HepG2 (cell line): Measurements from ENCODE around the gene EPHA1. TPM values are rescaled to one million over a fixed set of nuclear protein-coding genes. Genes with fewer than 3 reads are reported as not detected.

Experiments
- AGO2 ChIP-seq: fragments of 200-400 bp; formaldehyde crosslinking; optimal IDR thresholded peaks from 2 replicates; pipeline ENCODE3; 2017; ENCODE audit warnings: mild to moderate bottlenecking, low read depth, low read length, moderate library complexity
- ELF4 ChIP-seq: sonication (generic); formaldehyde crosslinking; IDR thresholded peaks from 2 replicates; pipeline ENCODE4 v1.5.0; 2020; ENCODE audit warnings: missing genetic modification reagents, mild to moderate bottlenecking, moderate library complexity, borderline replicate concordance
- GATAD1 ChIP-seq: IDR thresholded peaks from 2 replicates; pipeline ENCODE4 v1.6.1; 2016; ENCODE audit warnings: missing genetic modification reagents, missing compliant biosample characterization
- HOXA3 ChIP-seq: sonication (generic); formaldehyde crosslinking; IDR thresholded peaks from 2 replicates; pipeline ENCODE4 v1.5.0; 2020; ENCODE audit warnings: missing genetic modification reagents
- HOXA7 ChIP-seq: sonication (generic); formaldehyde crosslinking; IDR thresholded peaks from 2 replicates; pipeline ENCODE4 v1.8.1; 2022; ENCODE audit warnings: mild to moderate bottlenecking, missing genetic modification reagents, moderate library complexity
- ISX ChIP-seq: sonication (generic); formaldehyde crosslinking; conservative IDR thresholded peaks from 2 replicates; pipeline ENCODE4 v1.5.0; 2020; ENCODE audit warnings: missing genetic modification reagents
- NR2F1 ChIP-seq, 2 experiments: fragments of 450-650 bp in 1 of 2; formaldehyde crosslinking in 1 of 2; IDR thresholded peaks; 2 replicates each; pipeline versions ENCODE4 v1.5.0 to v1.6.1; 2016 to 2020; ENCODE audit warnings: mild to moderate bottlenecking in 1 of 2, missing compliant biosample characterization in 1 of 2, missing genetic modification reagents in 1 of 2, moderate library complexity in 1 of 2
- SATB2 ChIP-seq: sonication (generic); formaldehyde crosslinking; IDR thresholded peaks from 2 replicates; pipeline ENCODE4 v1.5.0; 2020; ENCODE audit warnings: missing genetic modification reagents
- SIN3A ChIP-seq: IDR thresholded peaks from 2 replicates; pipeline ENCODE4 v1.6.1; 2011; ENCODE audit warnings: low read depth, mild to moderate bottlenecking, control low read depth, low read length, borderline replicate concordance
- SP1 ChIP-seq, 2 experiments: fragments of 450-650 bp in 1 of 2; sonication (generic) in 1 of 2; formaldehyde crosslinking in 1 of 2; IDR thresholded peaks; 2 replicates each; pipeline versions ENCODE4 v1.4.0 to v1.6.1; 2016 to 2020; ENCODE audit warnings: missing genetic modification reagents in 1 of 2
- ZNF33A ChIP-seq: sonication (generic); formaldehyde crosslinking; IDR thresholded peaks from 2 replicates; pipeline ENCODE4 v1.5.1; 2020; ENCODE audit warnings: missing genetic modification reagents, mild to moderate bottlenecking, moderate library complexity, borderline replicate concordance
- ZNF564 ChIP-seq: sonication (generic); formaldehyde crosslinking; IDR thresholded peaks from 2 replicates; pipeline ENCODE4 v1.8.1; 2023; ENCODE audit warnings: mild to moderate bottlenecking, missing genetic modification reagents
- ZNF674 ChIP-seq: sonication (generic); formaldehyde crosslinking; IDR thresholded peaks from 2 replicates; pipeline ENCODE4 v1.5.0; 2020; ENCODE audit warnings: low read depth, mild to moderate bottlenecking, missing genetic modification reagents
- ZNF746 ChIP-seq: sonication (generic); formaldehyde crosslinking; IDR thresholded peaks from 2 replicates; pipeline ENCODE4 v1.8.0; 2022; ENCODE audit warnings: mild to moderate bottlenecking, missing genetic modification reagents
- ZNF839 ChIP-seq: sonication (generic); formaldehyde crosslinking; IDR thresholded peaks from 2 replicates; pipeline ENCODE4 v1.4.0; 2020; ENCODE audit warnings: missing genetic modification reagents, mild to moderate bottlenecking, borderline replicate concordance
- ZSCAN30 ChIP-seq: sonication (generic); formaldehyde crosslinking; IDR thresholded peaks from 2 replicates; pipeline ENCODE4 v1.5.0; 2020; ENCODE audit warnings: mild to moderate bottlenecking, missing genetic modification reagents
- polyA plus RNA-seq, 8 experiments: library from polyadenylated mRNA; depleted of rRNA in 3 of 8; stranded (reverse) in 7 of 8; unstranded in 1 of 8; fragments of >200 nt; fragmentation: Illumina TruSeq in 4 of 8; extraction: Trizol in 4 of 8; gene quantifications; 2 replicates each; pipeline versions ENCODE4 v1.2.1 to v1.2.3, GENCODE V29; 2011 to 2016; ENCODE audit warnings: low read depth in 4 of 8, missing spikeins in 1 of 8, mixed read lengths in 1 of 8; ENCODE audit not compliant: insufficient read depth in 1 of 8
- total RNA-seq, 5 experiments: library from RNA; depleted of rRNA; stranded (reverse); fragments of >200 nt; fragmentation: Illumina TruSeq; extraction: Trizol; gene quantifications; 2 replicates each; pipeline ENCODE4 v1.2.3, GENCODE V29; 2016; ENCODE audit warnings: low read depth in 1 of 5
- TF ChIP-seq, protein P1 (sequence below): sonication (generic); formaldehyde crosslinking; IDR thresholded peaks from 2 replicates; pipeline ENCODE4 v1.4.0; 2020; ENCODE audit warnings: missing genetic modification reagents, borderline replicate concordance
- TF ChIP-seq, protein P2 (sequence below): sonication (generic); formaldehyde crosslinking; IDR thresholded peaks from 2 replicates; pipeline ENCODE4 v1.4.0; 2020; ENCODE audit warnings: missing genetic modification reagents
- TF ChIP-seq, protein P3 (sequence below): IDR thresholded peaks from 2 replicates; pipeline ENCODE4 v1.6.1; 2016; ENCODE audit warnings: missing genetic modification reagents, missing compliant biosample characterization

EPHA1 gene
- total and polyA plus RNA-seq, 2 of the 13 experiments (the other 11 are each of a cell fraction or from before 2014, with no cell fraction given): 4.6 to 17.1 TPM

DNA sequence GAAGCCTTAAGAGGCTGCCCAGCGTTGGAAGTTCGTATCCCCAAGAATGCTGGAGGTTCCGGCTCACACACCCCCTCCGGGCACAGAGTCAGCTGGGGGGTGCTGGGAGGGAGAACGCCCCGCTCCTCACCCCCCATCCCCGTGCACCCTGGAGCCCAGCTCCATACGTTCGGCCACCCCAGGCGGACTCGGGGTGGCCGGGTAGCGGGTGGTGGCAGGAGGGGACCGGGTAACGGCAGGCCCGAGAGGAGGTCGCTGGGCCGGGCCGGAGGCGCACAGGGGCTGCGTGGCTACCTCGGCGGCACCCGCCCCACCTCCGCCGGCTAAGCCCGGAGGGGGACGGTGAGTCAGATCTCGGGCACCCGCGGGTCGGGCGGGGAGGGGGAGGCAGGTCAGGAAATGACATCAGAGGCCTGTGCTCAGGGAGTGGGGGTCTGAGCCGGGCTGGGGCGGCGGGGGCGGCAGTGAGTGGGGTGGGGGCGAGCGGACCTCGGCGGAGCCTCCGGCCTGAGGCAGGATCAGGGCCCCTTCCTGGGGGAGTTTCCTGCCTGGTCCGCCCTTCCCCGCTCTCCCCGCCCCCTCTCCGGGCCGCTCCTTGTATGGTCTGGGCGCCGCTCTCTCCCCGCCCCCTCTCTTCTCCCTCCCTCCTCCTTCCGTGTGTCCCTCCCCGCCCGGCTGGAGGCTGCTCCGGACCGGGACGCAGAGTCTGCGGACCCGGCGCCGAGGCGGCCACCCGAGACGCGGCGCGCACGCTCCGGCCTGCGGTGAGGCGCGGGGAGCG is 27.8 kb downstream of the EPHA1 start, which contains the start of gene ZYX (continued):
- TF ChIP-seq, protein P1, sequence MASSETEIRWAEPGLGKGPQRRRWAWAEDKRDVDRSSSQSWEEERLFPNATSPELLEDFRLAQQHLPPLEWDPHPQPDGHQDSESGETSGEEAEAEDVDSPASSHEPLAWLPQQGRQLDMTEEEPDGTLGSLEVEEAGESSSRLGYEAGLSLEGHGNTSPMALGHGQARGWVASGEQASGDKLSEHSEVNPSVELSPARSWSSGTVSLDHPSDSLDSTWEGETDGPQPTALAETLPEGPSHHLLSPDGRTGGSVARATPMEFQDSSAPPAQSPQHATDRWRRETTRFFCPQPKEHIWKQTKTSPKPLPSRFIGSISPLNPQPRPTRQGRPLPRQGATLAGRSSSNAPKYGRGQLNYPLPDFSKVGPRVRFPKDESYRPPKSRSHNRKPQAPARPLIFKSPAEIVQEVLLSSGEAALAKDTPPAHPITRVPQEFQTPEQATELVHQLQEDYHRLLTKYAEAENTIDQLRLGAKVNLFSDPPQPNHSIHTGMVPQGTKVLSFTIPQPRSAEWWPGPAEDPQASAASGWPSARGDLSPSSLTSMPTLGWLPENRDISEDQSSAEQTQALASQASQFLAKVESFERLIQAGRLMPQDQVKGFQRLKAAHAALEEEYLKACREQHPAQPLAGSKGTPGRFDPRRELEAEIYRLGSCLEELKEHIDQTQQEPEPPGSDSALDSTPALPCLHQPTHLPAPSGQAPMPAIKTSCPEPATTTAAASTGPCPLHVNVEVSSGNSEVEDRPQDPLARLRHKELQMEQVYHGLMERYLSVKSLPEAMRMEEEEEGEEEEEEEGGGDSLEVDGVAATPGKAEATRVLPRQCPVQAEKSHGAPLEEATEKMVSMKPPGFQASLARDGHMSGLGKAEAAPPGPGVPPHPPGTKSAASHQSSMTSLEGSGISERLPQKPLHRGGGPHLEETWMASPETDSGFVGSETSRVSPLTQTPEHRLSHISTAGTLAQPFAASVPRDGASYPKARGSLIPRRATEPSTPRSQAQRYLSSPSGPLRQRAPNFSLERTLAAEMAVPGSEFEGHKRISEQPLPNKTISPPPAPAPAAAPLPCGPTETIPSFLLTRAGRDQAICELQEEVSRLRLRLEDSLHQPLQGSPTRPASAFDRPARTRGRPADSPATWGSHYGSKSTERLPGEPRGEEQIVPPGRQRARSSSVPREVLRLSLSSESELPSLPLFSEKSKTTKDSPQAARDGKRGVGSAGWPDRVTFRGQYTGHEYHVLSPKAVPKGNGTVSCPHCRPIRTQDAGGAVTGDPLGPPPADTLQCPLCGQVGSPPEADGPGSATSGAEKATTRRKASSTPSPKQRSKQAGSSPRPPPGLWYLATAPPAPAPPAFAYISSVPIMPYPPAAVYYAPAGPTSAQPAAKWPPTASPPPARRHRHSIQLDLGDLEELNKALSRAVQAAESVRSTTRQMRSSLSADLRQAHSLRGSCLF (CRISPR knock-in tag): no peak
- TF ChIP-seq, protein P2, sequence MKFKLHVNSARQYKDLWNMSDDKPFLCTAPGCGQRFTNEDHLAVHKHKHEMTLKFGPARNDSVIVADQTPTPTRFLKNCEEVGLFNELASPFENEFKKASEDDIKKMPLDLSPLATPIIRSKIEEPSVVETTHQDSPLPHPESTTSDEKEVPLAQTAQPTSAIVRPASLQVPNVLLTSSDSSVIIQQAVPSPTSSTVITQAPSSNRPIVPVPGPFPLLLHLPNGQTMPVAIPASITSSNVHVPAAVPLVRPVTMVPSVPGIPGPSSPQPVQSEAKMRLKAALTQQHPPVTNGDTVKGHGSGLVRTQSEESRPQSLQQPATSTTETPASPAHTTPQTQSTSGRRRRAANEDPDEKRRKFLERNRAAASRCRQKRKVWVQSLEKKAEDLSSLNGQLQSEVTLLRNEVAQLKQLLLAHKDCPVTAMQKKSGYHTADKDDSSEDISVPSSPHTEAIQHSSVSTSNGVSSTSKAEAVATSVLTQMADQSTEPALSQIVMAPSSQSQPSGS (CRISPR knock-in tag): no peak
- TF ChIP-seq ZNF746 (CRISPR knock-in tag) (peak; percentile 84), HOXA3 (peak; percentile 36; the same call in 1 of the 2 replicates), ISX (CRISPR knock-in tag) (no peak), AGO2 (peak; percentile 64), ZNF674 (CRISPR knock-in tag) (no peak), ZNF33A (CRISPR knock-in tag) (no peak), NR2F1 (CRISPR knock-in tag; IDR thresholded peaks at IDR 0.05) (no peak), SATB2 (CRISPR knock-in tag) (no peak), HOXA7 (CRISPR knock-in tag) (no peak), ZNF564 (CRISPR knock-in tag) (0 out of 2 replicates have a peak, but pooled peaks have one; percentile 51), ZNF839 (no peak), SIN3A (no peak), ZSCAN30 (CRISPR knock-in tag) (no peak), SP1 (IDR thresholded peaks at IDR 0.05) (no peak), SP1 (CRISPR knock-in tag; IDR thresholded peaks at IDR 0.05) (no peak; the same call in 1 of the 2 replicates), GATAD1 (CRISPR knock-in tag) (peak; percentile 12; the same call in 1 of the 2 replicates), ELF4 (no peak)
- TF ChIP-seq, protein P3, sequence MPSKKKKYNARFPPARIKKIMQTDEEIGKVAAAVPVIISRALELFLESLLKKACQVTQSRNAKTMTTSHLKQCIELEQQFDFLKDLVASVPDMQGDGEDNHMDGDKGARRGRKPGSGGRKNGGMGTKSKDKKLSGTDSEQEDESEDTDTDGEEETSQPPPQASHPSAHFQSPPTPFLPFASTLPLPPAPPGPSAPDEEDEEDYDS (CRISPR knock-in tag): no peak
